Measurements from ENCODE around the gene CIART.

GRCh38 chr1:150269451-150269850 is 12.9 kb upstream of the CIART start:
- TF ChIP-seq, protein P1, sequence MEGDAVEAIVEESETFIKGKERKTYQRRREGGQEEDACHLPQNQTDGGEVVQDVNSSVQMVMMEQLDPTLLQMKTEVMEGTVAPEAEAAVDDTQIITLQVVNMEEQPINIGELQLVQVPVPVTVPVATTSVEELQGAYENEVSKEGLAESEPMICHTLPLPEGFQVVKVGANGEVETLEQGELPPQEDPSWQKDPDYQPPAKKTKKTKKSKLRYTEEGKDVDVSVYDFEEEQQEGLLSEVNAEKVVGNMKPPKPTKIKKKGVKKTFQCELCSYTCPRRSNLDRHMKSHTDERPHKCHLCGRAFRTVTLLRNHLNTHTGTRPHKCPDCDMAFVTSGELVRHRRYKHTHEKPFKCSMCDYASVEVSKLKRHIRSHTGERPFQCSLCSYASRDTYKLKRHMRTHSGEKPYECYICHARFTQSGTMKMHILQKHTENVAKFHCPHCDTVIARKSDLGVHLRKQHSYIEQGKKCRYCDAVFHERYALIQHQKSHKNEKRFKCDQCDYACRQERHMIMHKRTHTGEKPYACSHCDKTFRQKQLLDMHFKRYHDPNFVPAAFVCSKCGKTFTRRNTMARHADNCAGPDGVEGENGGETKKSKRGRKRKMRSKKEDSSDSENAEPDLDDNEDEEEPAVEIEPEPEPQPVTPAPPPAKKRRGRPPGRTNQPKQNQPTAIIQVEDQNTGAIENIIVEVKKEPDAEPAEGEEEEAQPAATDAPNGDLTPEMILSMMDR (IDR thresholded peaks at IDR 0.05): no peak
- no peak for TF ChIP-seq ZFX (IDR thresholded peaks at IDR 0.05; ENCODE audit: borderline replicate concordance)
